NCI-H2196 treated with DMSO at 0.1 percent for 48 hours (cell line): ENCODE measurements around the gene ITSN1.
"Not testable (repeated sequence)": the region's sequence is repeated elsewhere in the genome, so short reads cannot be mapped to it uniquely, and the experiment has no call there.

Source experiments
- DNase-seq: peaks from one replicate; lab custom pipeline; 2025; ENCODE audit not compliant: unreplicated experiment; lab: John Stamatoyannopoulos, UW

ITSN1 gene

GRCh38 chr21:33721081-33721480, 78.8 kb downstream of the ITSN1 start:
- no peak for DNase-seq

GRCh38 chr21:33729139-33729538, 86.8 kb downstream of the ITSN1 start:
- not testable (repeated sequence) for DNase-seq

- DNase-seq = no peak
These were observed 87.3 kb downstream of the ITSN1 start for GRCh38 chr21:33729641-33730040.

- DNase-seq = no peak
These were observed 89.1 kb downstream of the ITSN1 start for GRCh38 chr21:33731447-33731846.

GRCh38 chr21:33732038-33732437, 89.7 kb downstream of the ITSN1 start:
- DNase-seq = no peak

GRCh38 chr21:33733601-33734000, 91.3 kb downstream of the ITSN1 start:
- no peak for DNase-seq

GRCh38 chr21:33734291-33734690, 92.0 kb downstream of the ITSN1 start:
- no peak for DNase-seq

GRCh38 chr21:33734818-33735217, 92.5 kb downstream of the ITSN1 start:
- no peak for DNase-seq

- no peak for DNase-seq
These were observed 94.3 kb downstream of the ITSN1 start for GRCh38 chr21:33736569-33736968.

- no peak for DNase-seq
These were observed 97.4 kb downstream of the ITSN1 start for GRCh38 chr21:33739701-33740100.

- no peak for DNase-seq
These were observed 105.1 kb downstream of the ITSN1 start for GRCh38 chr21:33747420-33747819.

GRCh38 chr21:33748903-33749302, 106.6 kb downstream of the ITSN1 start:
- DNase-seq = no peak

GRCh38 chr21:33750017-33750416, 107.7 kb downstream of the ITSN1 start:
- DNase-seq = no peak

- no peak for DNase-seq
These were observed 108.8 kb downstream of the ITSN1 start for GRCh38 chr21:33751120-33751519.

GRCh38 chr21:33751533-33751932, 109.2 kb downstream of the ITSN1 start:
- DNase-seq = no peak

- DNase-seq = no peak
These were observed 110.0 kb downstream of the ITSN1 start for GRCh38 chr21:33752260-33752659.

GRCh38 chr21:33753886-33754285, 111.6 kb downstream of the ITSN1 start:
- DNase-seq = no peak

- no peak for DNase-seq
These were observed 112.2 kb downstream of the ITSN1 start for GRCh38 chr21:33754481-33754880.

- no peak for DNase-seq
These were observed 113.1 kb downstream of the ITSN1 start for GRCh38 chr21:33755354-33755753.

GRCh38 chr21:33760641-33761440, 118.5 kb downstream of the ITSN1 start:
- DNase-seq = no peak

GRCh38 chr21:33761441-33762036, 119.2 kb downstream of the ITSN1 start:
- no peak for DNase-seq

GRCh38 chr21:33762803-33763581, 120.7 kb downstream of the ITSN1 start:
- no peak for DNase-seq
